ENCODE results near the gene IL4R. TPM values are rescaled to one million over a fixed set of nuclear protein-coding genes. Genes with fewer than 3 reads are reported as not detected.

Gene IL4R
- total and polyA plus RNA-seq, 2 of the 13 experiments (the other 11 are each of a cell fraction or from before 2014, with no cell fraction given) = 15.9 to 49.6 TPM

DNA sequence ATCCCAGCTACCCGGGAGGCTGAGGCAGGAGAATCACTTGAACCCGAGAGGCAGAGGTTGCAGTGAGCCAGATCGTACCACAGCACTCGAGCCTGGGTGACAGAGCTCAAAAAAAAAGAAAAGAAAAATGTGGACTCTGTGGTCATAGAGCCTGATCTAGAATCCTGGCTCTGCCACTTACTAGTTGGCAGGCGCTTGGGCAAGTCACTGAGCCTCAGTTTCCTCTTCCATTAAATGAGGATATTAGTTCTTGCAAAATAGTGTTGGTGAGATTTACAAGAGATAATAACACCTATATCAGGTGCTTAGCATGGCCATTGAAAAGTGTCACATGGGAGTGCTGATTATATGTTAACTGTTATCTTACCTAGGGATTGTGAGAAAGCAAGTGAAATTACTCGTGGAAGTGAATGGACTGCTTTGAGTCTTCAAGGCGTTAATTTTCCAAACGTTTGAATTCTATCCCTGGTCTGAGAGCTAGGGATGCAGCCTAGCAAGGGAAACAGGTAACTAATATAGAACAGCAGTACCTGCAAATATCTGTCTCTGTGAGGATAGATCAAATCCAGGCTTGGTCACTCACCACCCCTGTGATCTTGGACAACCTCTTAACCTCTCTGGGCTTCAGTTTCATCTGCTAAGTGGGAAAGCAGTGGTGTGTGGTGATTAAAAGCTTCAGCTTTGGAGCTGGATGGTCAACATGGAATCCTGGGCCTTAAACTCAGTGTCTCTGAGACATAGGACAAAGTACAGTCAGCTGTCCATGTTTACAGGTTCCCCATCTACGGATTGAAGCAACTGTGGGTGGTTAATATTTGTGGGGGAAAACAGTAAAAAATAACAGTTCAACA lies 44.2 kb upstream of the IL4R start (continued):
- peak; percentile 64; the same call in 1 of the 2 replicates for TF ChIP-seq SPEN (CRISPR knock-in tag; IDR thresholded peaks at IDR 0.05; ENCODE audit: low read depth)
- TF ChIP-seq ZSCAN25 (CRISPR knock-in tag; IDR thresholded peaks at IDR 0.05) = no peak
- no peak for TF ChIP-seq CCAR2 (optimal IDR thresholded peaks at IDR 0.05; ENCODE audit: low read depth, low read length)
- TF ChIP-seq SSRP1 (CRISPR knock-in tag; IDR thresholded peaks at IDR 0.05) = no peak
- TF ChIP-seq ZNF530 (CRISPR knock-in tag; IDR thresholded peaks at IDR 0.05; ENCODE audit: low read depth) = no peak
- TF ChIP-seq, protein P1, sequence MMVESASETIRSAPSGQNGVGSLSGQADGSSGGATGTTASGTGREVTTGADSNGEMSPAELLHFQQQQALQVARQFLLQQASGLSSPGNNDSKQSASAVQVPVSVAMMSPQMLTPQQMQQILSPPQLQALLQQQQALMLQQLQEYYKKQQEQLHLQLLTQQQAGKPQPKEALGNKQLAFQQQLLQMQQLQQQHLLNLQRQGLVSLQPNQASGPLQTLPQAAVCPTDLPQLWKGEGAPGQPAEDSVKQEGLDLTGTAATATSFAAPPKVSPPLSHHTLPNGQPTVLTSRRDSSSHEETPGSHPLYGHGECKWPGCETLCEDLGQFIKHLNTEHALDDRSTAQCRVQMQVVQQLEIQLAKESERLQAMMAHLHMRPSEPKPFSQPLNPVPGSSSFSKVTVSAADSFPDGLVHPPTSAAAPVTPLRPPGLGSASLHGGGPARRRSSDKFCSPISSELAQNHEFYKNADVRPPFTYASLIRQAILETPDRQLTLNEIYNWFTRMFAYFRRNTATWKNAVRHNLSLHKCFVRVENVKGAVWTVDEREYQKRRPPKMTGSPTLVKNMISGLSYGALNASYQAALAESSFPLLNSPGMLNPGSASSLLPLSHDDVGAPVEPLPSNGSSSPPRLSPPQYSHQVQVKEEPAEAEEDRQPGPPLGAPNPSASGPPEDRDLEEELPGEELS (CRISPR knock-in tag; IDR thresholded peaks at IDR 0.05) = peak; percentile 62; the same call in 1 of the 2 replicates
- TF ChIP-seq ZNF101 (CRISPR knock-in tag; IDR thresholded peaks at IDR 0.05; ENCODE audit: borderline replicate concordance, low read depth) = no peak
- no peak for TF ChIP-seq ZSCAN12 (CRISPR knock-in tag; IDR thresholded peaks at IDR 0.05)
- TF ChIP-seq, protein P2, sequence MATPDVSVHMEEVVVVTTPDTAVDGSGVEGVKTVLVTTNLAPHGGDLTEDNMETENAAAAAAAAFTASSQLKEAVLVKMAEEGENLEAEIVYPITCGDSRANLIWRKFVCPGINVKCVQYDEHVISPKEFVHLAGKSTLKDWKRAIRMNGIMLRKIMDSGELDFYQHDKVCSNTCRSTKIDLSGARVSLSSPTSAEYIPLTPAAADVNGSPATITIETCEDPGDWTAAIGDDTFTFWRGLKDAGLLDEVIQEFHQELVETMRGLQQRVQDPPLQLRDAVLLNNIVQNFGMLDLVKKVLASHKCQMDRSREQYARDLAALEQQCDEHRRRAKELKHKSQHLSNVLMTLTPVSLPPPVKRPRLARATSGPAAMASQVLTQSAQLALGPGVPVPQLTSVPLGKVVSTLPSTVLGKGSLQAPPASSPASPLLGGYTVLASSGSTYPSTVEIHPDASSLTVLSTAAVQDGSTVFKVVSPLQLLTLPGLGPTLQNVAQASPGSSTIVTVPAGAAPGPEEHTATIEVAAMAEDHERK (CRISPR knock-in tag; IDR thresholded peaks at IDR 0.05; ENCODE audit: low read depth) = no peak
- TF ChIP-seq ZBTB38 (CRISPR knock-in tag; IDR thresholded peaks at IDR 0.05) = no peak; the same call in 1 of the 2 replicates
- TF ChIP-seq TP53 (CRISPR knock-in tag; conservative IDR thresholded peaks at IDR 0.05) = no peak
- TF ChIP-seq, protein P3, sequence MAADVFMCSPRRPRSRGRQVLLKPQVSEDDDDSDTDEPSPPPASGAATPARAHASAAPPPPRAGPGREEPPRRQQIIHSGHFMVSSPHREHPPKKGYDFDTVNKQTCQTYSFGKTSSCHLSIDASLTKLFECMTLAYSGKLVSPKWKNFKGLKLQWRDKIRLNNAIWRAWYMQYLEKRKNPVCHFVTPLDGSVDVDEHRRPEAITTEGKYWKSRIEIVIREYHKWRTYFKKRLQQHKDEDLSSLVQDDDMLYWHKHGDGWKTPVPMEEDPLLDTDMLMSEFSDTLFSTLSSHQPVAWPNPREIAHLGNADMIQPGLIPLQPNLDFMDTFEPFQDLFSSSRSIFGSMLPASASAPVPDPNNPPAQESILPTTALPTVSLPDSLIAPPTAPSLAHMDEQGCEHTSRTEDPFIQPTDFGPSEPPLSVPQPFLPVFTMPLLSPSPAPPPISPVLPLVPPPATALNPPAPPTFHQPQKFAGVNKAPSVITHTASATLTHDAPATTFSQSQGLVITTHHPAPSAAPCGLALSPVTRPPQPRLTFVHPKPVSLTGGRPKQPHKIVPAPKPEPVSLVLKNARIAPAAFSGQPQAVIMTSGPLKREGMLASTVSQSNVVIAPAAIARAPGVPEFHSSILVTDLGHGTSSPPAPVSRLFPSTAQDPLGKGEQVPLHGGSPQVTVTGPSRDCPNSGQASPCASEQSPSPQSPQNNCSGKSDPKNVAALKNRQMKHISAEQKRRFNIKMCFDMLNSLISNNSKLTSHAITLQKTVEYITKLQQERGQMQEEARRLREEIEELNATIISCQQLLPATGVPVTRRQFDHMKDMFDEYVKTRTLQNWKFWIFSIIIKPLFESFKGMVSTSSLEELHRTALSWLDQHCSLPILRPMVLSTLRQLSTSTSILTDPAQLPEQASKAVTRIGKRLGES (CRISPR knock-in tag; IDR thresholded peaks at IDR 0.05; ENCODE audit: borderline replicate concordance) = no peak
- no peak for TF ChIP-seq ZZZ3 (CRISPR knock-in tag; IDR thresholded peaks at IDR 0.05; ENCODE audit: borderline replicate concordance)
- no peak for TF ChIP-seq RARG (CRISPR knock-in tag; IDR thresholded peaks at IDR 0.05; ENCODE audit: low read depth)
- no peak for TF ChIP-seq NFYC (CRISPR knock-in tag; IDR thresholded peaks at IDR 0.05)
- no peak for TF ChIP-seq TBX2 (CRISPR knock-in tag; IDR thresholded peaks at IDR 0.05; ENCODE audit: borderline replicate concordance)
- TF ChIP-seq DPF2 (CRISPR knock-in tag; IDR thresholded peaks at IDR 0.05; ENCODE audit: borderline replicate concordance, low read depth) = no peak
- TF ChIP-seq RBM39 (IDR thresholded peaks at IDR 0.05; ENCODE audit: low read depth, low read length, poor library complexity, severe bottlenecking) = no peak

Measured in HepG2 (cell line).